Endodermal cell (in vitro differentiated cells): ENCODE measurements around the gene YIPF6. TPM values are rescaled to one million over a fixed set of nuclear protein-coding genes. Genes with fewer than 3 reads are reported as not detected.

Experiments used
- DNase-seq: peaks from one replicate; pipeline ENCODE4 v3.0.0-alpha.2; 2017
- H3K27ac ChIP-seq: 2 replicates; pipeline ENCODE4 v1.5.1; 2013; ENCODE audit warnings: mild to moderate bottlenecking, low read depth, low read length, moderate library complexity
- H3K27me3 ChIP-seq: 2 replicates; pipeline ENCODE4 v1.6.1; 2013; ENCODE audit warnings: mild to moderate bottlenecking, low read length, moderate library complexity; ENCODE audit not compliant: insufficient read depth, control insufficient read depth, poor library complexity, severe bottlenecking
- H3K36me3 ChIP-seq: 2 replicates; pipeline ENCODE4 v1.7.0; 2013; ENCODE audit warnings: mild to moderate bottlenecking, low read length, moderate library complexity; ENCODE audit not compliant: control insufficient read depth, insufficient read depth
- H3K4me1 ChIP-seq: one replicate; pipeline ENCODE4 v1.7.0; 2013; ENCODE audit warnings: low read length; ENCODE audit not compliant: control insufficient read depth, insufficient read depth
- H3K4me3 ChIP-seq: 2 replicates; pipeline ENCODE4 v1.5.1; 2013; ENCODE audit warnings: mild to moderate bottlenecking, low read length, moderate library complexity
- H3K9ac ChIP-seq: 2 replicates; pipeline ENCODE4 v1.6.1; 2013; ENCODE audit warnings: mild to moderate bottlenecking, low read length, moderate library complexity; ENCODE audit not compliant: poor library complexity, severe bottlenecking; ENCODE audit errors: extremely low read depth
- H3K9me3 ChIP-seq: 2 replicates; pipeline ENCODE4 v1.6.1; 2013; ENCODE audit warnings: mild to moderate bottlenecking, low read length, moderate library complexity; ENCODE audit not compliant: control insufficient read depth
- H3K27ac Mint-ChIP-seq: 2 replicates; pipeline ENCODE4 v1.8.0; 2020; ENCODE audit warnings: mixed read lengths
- H3K27me3 Mint-ChIP-seq: 2 replicates; pipeline ENCODE4 v1.8.0; 2021; ENCODE audit warnings: mild to moderate bottlenecking, mixed read lengths; ENCODE audit not compliant: insufficient read depth
- H3K36me3 Mint-ChIP-seq: 2 replicates; pipeline ENCODE4 v1.8.0; 2020; ENCODE audit warnings: low read depth, mixed read lengths
- H3K4me1 Mint-ChIP-seq: 2 replicates; pipeline ENCODE4 v1.8.0; 2020; ENCODE audit warnings: mixed read lengths
- H3K4me3 Mint-ChIP-seq: 2 replicates; pipeline ENCODE4 v1.8.0; 2020; ENCODE audit warnings: mild to moderate bottlenecking, moderate library complexity, mixed read lengths
- H3K9me3 Mint-ChIP-seq: 2 replicates; pipeline ENCODE4 v1.8.0; 2020; ENCODE audit warnings: mild to moderate bottlenecking, mixed read lengths
- CTCF ChIP-seq: fragments of 200-600 bp; sonication (generic); conservative IDR thresholded peaks from 2 replicates; pipeline ENCODE4 v1.5.0; 2021; ENCODE audit warnings: antibody characterized with exemption, mild to moderate bottlenecking
- WGBS, 2 experiments: methylation state at CpG; one replicate each; pipeline versions ENCODE4 v1.1.5 to v1.1.7; 2013; ENCODE audit warnings: missing lambda C conversion rate in 2 of 2, mixed read lengths in 1 of 2; ENCODE audit not compliant: insufficient coverage in 1 of 2, insufficient read length in 1 of 2; 5-methylcytosine and 5-hydroxymethylcytosine counted together
- long read RNA-seq, 4 experiments: library from polyadenylated mRNA in 2 of 4; library from RNA in 1 of 4; library from capped mRNA in 1 of 4; stranded (forward) in 3 of 4; unstranded in 1 of 4; transcript quantifications; one replicate each; pipeline ENCODE4 v2.0.0, GENCODE V29; 2020 to 2021; ENCODE audit warnings: inconsistent platforms in 1 of 4
- polyA plus RNA-seq, 2 experiments: library from polyadenylated mRNA; stranded (reverse); fragments of 50-300 nt; gene quantifications; one replicate each; pipeline ENCODE4 v1.2.3, GENCODE V29; 2013
- total RNA-seq, 2 donors: library from RNA; stranded (reverse); fragmentation: NEBNext Ultra II Directional in 1 of 2; extraction: Animal tissue kit (Norgen Biotek cat#: 25700) in 1 of 2; gene quantifications; 2 replicates in 1 of 2; 3 replicates in 1 of 2; pipeline ENCODE4 v1.2.1, GENCODE V29; 2021

YIPF6 gene, protein sequence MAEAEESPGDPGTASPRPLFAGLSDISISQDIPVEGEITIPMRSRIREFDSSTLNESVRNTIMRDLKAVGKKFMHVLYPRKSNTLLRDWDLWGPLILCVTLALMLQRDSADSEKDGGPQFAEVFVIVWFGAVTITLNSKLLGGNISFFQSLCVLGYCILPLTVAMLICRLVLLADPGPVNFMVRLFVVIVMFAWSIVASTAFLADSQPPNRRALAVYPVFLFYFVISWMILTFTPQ
- total RNA-seq: 10 to 100 TPM; 36.9 to 40.7 TPM
- polyA plus RNA-seq (2013, experiment 1 of 2): 30.8 TPM
- polyA plus RNA-seq (2013, experiment 2 of 2): 35.0 TPM
- long read RNA-seq, experiment 1, full-length matches to known transcripts: 6 of 22 reads
- long read RNA-seq, experiment 1, partial matches to known transcripts: 1 of 22 reads
- long read RNA-seq, experiment 1, other reads (novel, unspliced or antisense): 15 of 22 reads
- long read RNA-seq, experiment 2, full-length matches to known transcripts: 72 of 94 reads
- long read RNA-seq, experiment 2, partial matches to known transcripts: 6 of 94 reads
- long read RNA-seq, experiment 2, other reads (novel, unspliced or antisense): 16 of 94 reads
- long read RNA-seq, experiment 3, full-length matches to known transcripts: 76 of 89 reads
- long read RNA-seq, experiment 3, partial matches to known transcripts: 3 of 89 reads
- long read RNA-seq, experiment 3, other reads (novel, unspliced or antisense): 10 of 89 reads
- long read RNA-seq, experiment 4, full-length matches to known transcripts: 198 of 201 reads
- long read RNA-seq, experiment 4, partial matches to known transcripts: 0 of 201 reads
- long read RNA-seq, experiment 4, other reads (novel, unspliced or antisense): 3 of 201 reads

DNA sequence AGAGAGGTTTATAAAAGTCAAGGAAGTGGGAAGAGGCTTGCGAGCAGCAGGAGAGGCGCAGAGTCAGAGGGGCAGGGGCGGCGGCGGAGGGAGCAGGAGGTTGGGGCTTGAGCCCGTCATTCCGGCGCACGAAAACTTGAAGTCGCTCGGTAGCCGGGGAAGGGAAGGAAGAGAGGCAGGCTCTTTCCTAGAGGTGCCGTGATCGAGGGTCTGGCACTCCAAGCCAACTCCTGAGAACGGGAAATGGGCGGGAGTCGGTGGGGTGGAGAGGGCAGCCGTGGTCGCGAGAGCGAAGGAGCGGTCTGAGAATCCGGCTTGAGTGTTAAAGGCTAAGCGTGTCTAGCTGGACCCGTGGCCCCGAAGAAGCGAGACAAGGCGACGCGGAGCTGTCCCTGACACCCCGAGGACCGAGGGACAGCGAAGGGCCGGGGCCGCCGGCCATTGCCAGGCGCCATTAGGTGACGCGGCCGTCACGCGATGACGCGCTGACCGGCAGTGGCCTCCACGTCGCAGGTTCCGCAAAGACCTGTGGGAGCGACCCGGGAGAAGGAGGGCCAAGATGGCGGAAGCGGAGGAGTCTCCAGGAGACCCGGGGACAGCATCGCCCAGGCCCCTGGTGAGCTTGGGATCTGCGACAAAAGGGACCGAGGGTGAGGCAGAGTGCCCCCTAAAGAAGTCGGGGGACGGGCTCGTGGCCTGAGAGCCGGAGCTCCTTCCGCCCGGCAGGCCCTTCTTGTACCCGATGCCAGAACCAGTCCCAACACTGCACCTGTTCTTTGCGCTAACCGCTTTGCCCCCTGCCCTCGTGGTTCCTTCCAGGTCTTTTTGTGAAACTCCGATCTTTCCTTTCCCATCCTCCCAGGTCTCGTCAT, at the start of gene YIPF6:
Gene YIPF6 (plus strand): TSS at position 544 of the 872 bp plus-strand sequence. CDS start 16 bp downstream, at position 560.
- Mint-ChIP-seq H3K9me3 (peaks cover 58% of the 10 kb centered on the region), H3K36me3 (peaks cover 6% of the 10 kb centered on the region), H3K27ac (peak within 1 kb of the TSS; percentile 99), H3K4me3 (peak within 1 kb of the TSS; percentile 89), H3K4me1 (peaks cover 2% of the 10 kb centered on the region), H3K27me3 (no peaks in the 10 kb centered on the region)
- no peaks in the 10 kb centered on the region for H3K9me3 ChIP-seq
- peak within 1 kb of the TSS; percentile 95 for H3K27ac ChIP-seq
- H3K9ac ChIP-seq: peak within 1 kb of the TSS; percentile 97
- WGBS, 2 experiments: 0 to 2% methylated on average over 9 to 64 of the region's 68 CpGs
- no peak for TF ChIP-seq CTCF
- H3K27me3 ChIP-seq: no peaks in the 10 kb centered on the region
- H3K4me1 ChIP-seq: no peaks in the 10 kb centered on the region
- H3K4me3 ChIP-seq: peak within 1 kb of the TSS; percentile 92
- H3K36me3 ChIP-seq: peaks cover 5% of the 10 kb centered on the region
- peak; percentile 87 for DNase-seq

GRCh38 chrX:68451720-68452119, 47.1 kb upstream of the YIPF6 start:
- no peaks in the 10 kb centered on the region for H3K36me3 ChIP-seq
- peaks cover 33% of the 10 kb centered on the region for H3K9me3 Mint-ChIP-seq
- no peaks in the 10 kb centered on the region for H3K27me3 Mint-ChIP-seq
- no peaks in the 10 kb centered on the region for H3K36me3 Mint-ChIP-seq
- TF ChIP-seq CTCF: no peak
- H3K27ac Mint-ChIP-seq: no peak overlapping the region
- no peak overlapping the region for H3K4me3 ChIP-seq
- no peaks in the 10 kb centered on the region for H3K9me3 ChIP-seq
- H3K4me3 Mint-ChIP-seq: no peak overlapping the region
- H3K9ac ChIP-seq: no peak overlapping the region
- WGBS, 2 experiments: 91% methylated on average over 6 of the region's 8 CpGs; no CpG with 5 or more reads in 1 of the 2 experiments
- H3K4me1 Mint-ChIP-seq: no peaks in the 10 kb centered on the region
- no peaks in the 10 kb centered on the region for H3K4me1 ChIP-seq
- DNase-seq: no peak
- H3K27ac ChIP-seq: no peak overlapping the region
- H3K27me3 ChIP-seq: no peaks in the 10 kb centered on the region
